GM19025 (cell line): ENCODE data around the gene TAGAP.

Experiments used
- ATAC-seq: cut with Tn5 transposase; IDR thresholded peaks from one replicate; pipeline ENCODE4 v1.9.1; 2021; ENCODE audit warnings: mild to moderate bottlenecking, low read depth, moderate library complexity; ENCODE audit not compliant: unreplicated experiment

TAGAP gene

DNA sequence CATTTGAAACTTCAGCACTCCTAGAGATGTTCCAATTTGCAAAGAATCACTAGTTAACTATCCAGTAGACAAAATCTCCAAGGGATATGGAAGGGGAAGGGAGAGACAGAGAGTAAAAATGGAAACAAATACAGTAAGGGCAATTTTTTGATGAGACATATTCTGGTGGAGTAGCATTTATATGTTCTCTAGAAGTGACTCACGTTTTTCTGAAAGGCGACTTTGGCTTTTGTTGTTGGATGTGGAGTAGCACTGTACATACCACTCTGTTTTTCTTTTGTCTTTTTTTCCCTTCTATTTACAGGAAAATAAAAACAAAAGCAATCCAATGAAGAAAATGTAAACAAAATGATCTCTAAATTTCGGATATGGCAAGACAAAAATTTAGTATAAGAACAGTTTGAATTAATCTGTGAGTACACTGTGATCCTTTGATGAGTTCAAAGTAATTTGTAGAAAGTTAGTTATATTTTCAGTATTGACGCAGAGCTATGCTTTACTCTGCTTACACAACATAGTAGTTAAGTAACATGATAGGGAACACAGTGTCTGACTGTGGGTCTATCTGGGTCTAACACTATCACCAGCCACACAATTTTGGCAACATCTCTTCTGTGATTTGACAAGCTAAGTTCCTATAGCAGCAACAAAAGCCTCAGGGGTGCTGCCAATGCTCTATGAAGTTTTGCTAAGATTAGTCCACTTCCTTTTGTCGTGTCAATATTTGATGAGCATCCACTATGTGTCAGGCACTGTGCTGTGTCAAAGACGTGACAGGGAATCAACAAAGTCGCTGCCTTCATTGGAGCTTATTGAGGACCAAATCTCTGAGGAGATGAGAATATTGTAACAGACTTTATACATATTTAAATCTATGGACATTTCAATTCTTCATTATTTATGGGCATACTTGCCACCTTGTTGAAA lies 27.3 kb upstream of the TAGAP start:
- no peak for ATAC-seq

DNA sequence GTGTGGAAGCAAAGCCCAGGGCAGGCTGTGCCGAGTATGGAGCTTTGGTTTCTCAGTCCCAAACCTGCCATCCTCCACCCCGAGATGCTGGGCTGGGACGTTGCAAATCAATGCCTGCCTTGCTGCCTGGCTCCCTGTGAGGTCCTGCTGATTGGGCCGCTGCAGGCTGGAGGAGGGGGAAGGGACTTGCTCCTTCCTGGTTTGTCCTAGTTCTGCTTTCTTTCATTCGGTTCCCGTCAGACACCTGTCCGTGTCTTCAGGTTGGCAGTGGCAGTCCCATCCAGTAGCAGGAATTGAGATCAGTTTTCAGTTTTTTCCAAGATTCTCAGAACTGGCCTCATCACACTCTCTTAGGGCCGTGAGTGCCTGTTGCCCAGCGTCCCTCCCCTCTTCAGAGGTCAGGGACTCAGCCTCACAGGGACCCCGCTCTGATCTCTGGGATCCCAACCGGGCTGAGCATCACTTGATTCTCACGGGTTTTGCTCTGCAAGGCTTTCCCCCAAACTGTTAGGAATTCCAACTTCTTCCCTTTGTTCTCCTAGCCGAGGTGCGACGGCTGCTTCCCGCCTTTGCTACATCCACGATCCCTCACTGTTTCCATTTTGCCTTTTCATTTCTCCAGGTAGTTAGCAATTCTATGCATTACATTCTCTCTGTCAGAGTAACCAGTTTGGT lies 24.2 kb upstream of the TAGAP start:
- no peak for ATAC-seq

DNA sequence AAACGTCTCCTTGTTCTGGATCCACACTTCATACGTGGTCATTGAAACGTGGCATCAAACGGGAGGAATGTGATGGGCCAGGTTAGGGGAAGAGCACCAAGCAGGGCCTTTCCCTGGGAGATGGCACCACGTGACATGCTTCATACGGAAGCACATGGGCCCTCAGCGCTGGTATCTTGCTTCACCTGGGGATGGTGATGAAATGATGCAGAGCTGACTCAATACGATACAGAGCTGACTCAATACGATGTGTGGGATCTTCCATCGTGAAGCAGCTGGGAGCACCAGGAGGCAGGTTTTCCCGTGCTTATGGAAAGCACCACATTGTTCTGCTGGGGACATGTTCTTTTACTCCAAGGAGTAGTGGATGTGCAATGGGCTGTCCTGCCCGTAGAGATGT lies 22.5 kb upstream of the TAGAP start:
- no peak for ATAC-seq

DNA sequence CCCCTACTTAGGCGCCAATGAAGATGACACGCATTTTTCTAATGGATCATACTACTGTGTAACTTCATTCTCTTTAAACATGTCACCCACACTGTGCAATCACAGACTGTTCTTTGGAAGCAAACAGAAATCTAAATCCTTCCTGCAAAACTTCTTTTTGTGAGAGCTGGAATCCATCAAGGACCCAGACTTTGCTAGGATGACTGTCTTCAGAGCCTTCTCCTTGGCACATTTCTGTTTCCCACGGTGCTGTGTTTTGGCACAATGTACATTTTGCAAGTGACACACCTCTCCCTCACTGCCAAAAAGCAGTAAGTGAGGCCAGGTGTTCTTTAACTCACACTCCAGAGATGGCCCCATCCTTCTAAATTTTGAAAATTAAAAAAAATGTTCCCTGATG lies 21.7 kb upstream of the TAGAP start:
- ATAC-seq = no peak

DNA sequence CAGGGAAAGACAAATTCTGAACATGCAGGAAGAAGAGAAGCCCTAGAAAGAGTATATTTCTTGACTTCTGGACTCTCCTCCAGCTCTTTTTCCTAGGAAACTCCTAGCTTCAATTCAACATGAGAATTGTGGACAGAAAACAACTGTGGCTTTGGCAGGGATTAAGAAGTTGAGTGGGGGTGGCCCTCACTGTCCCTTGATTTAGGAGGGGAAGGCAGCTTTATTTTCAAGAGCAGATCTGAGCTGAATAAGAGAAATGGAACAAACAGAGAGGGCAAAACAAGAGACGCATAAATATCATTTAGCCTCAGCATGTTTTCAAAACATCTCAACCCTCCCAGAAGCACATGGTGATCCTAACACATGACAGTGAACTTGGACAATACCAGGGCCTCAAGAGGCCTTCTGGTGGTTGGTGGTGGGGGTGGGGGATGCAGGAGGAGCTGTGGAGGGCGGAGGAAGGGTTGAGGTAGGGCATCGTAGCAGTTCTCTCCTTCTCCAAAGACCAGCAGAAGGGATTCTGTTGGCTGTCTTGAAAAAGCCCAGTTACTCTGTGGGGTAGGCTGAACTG lies 21.1 kb upstream of the TAGAP start:
- no peak for ATAC-seq

DNA sequence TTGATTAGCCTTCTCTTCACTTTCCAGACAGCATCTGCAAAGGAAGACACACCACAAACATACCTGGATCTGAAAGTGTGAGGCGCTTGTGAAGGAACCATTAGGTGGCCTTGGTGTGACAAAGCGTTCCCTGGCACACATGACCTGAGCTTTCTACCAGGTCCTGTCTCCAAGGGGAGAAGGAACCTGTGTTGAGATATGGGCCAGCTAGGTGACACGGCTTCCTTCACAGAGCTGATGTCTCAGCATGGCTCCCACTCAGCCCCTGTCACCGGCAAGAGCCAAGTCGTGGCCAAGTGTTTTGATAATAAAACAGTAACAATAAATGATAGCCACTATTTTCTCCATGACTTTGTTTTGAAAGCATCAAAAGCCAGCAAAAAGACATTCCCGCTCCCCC lies 20.3 kb upstream of the TAGAP start:
- ATAC-seq = no peak

DNA sequence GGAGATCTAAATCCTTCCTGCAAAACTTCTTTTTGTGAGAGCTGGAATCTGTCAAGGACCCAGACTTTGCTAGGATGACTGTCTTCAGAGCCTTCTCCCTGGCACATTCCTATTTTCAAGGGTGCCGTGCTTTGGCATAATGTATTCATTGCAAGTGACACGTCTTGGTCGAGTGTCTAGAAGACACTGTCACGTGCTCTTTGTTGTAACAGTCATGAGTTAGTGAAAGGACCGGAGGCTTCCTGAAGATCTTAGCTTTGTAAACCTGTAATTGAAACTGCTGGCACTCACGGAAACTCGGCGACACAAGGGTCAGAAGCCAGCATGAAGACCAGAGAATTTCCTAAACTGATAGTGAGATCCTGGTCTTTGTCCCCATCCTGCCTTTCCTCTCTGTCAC lies 19.7 kb upstream of the TAGAP start:
- ATAC-seq = no peak

DNA sequence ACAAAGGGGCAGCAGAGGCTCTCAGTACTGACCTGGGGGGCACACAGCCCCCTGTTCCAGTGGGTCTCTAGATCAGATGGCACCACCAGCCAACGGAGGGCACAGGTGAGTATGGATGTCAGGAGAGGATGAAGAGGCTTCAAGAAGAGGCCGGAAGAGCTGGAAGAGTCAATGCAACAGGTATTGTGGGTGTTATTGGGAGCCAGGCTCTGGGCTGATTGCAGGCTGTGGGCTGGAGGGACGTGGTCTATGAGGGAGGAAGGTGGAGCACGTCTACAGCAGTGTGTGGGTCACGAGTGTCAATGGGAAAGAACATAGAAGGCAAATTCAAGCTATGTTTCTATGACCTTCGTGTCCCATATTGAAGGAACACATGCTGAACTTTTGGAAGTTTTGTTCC lies 18.8 kb upstream of the TAGAP start:
- no peak for ATAC-seq

DNA sequence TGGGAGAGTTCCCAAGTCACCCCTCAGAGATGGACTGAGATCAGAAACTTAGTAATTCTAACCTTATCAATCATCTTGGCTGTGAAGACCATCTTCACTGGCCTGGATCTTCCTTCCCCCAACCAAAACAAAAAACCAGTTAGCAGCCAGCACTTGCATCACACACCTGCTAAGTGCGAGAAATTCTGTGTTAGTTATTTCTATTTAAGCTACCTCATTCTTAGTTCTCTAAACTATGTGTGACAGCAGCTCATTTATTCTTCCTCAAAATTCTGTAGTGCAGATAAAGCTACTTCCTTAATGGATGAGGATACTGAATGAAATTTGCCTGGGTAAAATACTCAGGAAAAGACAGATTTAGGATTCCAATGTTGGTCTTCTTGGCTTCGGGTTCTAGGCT lies 18.2 kb upstream of the TAGAP start:
- no peak for ATAC-seq

DNA sequence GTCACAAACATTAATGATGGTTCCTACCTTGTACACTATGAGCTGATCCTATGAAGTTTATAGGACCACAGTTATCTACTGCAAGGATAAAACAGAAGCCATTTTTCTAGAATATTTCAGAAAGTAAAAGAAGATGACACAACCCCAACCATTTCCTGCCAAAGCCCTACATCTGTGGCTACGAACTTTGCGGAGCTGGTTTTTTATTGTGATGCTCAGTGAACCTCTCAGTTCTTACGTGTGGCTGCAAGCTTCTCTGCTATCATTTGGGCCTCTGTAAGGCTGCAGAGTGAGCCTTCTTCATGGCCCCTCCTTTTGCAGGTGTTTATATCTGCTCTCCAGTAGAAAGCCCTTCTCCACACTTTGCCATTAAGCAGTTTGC lies 17.8 kb upstream of the TAGAP start:
- no peak for ATAC-seq

DNA sequence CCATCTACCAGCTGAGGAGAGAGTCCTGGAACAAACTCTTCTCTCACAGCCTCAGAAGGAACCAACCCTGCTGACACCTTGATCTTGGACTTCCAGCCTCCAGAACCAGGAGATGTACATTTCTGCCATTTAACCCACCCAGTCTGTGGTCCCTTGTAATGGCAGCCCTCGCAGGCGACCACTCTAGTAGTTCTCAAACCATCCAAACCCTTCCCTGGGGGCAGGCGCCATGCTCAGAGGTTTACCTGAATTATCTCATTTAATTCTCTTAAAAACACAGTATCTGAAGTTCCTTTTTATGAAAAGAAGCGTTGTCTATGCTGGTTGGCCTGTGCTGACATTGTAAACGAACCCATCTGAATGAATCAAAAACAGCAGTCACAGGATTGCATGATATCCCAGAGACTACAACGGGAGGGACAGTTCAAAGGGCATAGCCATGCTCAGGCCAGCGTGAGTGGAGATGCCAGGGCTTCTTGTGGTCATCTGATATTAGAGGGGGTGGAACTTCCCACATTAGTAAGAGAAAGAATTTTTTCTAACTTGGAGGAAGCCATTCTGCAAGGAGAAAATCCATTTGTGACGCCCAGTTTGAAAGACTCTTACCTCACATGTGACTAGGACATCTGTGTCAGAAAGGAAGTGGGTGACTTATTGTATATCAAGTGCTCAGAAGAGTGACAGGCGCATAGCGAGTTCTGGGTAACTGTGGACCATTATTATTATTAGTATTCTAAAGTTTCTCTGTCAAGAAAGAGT lies 17.2 kb upstream of the TAGAP start:
- no peak for ATAC-seq

DNA sequence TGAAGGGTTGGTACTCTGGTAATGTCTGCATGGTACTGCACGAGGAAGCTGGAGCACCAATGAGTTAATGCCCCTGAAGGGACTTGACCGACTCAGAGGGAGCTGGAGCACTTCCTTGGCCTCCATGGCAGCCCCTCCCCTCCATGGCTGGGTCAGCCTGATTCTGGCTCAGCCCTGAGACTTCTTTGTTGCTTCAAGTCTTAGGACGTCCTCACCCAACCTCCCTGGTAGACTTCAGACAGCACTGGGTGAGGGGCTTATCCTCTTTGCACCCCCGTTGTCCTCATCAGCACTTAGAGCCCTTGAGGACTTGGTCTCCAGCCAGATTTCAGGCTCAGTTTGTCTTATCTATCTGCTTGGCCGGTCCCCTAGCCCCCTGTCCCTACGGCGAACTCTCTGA lies 16.4 kb upstream of the TAGAP start:
- ATAC-seq = no peak

DNA sequence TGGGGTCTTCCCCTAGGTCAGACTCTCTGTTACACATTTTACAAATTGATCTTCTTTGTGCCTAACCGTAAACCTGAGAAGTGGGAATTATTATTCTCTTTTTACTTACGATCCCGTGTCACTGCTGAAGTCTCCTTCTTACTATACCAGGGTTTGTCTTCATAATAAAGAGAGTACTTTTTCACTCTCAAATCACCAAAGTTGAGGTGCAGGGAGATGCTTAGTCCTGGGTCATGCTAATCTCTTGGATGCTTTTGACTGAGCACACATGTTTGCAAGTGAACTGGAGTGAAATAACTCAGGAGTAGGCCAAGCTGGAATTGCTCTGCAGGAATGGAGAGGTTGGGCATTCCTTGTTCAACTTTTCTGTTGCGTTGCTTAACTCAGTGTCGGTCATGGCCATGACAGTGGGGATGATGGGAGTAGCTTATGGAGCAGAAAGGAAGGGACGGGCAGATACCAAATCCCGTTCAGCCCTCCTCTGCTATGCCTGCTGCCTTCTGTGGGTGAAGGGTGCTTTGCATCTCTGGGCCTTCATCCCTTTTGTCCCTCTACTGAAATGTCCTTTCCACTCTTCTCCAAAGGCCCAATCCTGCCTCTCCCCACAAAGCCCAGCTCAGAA lies 15.2 kb upstream of the TAGAP start:
- ATAC-seq = no peak

DNA sequence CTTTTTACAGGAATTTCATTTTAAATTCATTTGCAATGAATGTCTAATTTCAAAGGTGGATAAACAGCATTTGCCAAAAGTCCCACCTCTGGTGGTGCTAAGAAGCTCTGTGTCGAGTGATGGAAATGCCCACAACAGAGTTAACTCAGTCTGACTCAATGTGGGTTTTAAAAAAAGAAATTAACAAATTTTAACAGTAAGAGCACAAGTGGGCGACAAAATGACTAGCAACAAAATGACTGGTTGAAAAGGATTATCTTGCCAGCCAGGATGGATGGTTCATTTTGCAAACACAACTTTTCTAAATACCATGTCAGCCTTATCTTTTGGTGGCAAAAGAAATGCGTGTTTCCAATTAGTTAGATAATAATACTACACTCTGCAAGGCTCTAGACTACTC lies 14.3 kb upstream of the TAGAP start:
- no peak for ATAC-seq

DNA sequence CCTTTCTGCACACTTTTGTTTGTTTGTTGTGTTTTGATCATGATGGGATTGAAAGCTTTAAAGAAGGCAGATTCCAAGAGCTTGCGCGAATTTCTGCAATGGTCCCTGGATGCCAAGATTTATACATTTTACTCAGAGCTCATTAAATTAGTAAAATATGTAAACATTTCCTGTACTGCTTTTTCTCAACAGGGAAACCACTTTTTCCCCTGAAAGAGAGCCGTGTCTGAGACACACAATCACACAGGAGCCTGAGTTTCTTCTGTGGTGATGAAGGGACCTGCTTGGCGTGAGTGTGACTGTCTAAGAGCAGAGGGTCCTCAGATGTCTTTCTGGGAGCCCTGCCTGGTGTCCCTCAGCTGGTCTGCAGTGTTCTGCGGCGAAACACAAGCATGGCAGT lies 12.1 kb upstream of the TAGAP start:
- no peak for ATAC-seq

DNA sequence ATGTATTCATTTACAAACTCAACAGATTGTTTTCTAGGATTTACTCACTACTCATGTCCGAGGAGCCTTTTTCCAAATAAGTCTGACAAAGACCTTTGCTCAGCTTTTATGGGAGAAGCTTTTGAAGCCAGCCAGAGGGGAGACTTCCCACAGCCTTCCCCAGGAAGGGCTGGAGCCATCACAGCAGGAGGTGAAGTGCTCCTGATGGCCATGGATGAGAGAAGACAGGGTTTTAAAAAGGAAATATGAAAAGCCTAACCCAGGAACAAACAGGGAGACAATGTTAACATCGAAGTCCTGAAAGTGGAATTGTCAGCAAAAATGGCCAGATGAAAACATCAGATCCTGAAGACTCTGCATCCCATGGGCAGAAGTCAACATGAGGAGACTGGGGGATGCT lies 11.6 kb upstream of the TAGAP start:
- ATAC-seq = no peak

DNA sequence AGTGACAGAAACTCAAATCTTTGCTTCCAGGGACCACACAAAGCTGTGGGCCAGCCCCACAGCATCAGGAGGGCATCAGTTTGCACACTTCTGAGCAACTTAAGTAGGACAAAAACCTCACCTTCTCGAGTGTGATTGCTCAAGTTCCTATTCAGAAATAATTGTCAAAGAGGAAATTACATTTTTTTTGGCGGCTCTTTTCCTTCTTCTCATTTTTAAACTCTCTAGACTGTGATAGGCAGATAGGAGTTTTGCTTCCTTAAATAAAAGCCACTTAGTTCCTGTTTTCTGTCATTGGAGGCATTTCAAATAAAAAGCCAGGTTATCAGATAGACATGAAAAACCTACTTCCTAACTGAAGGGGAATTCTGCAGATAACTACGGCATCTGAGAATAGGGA lies 11.2 kb upstream of the TAGAP start:
- no peak for ATAC-seq

DNA sequence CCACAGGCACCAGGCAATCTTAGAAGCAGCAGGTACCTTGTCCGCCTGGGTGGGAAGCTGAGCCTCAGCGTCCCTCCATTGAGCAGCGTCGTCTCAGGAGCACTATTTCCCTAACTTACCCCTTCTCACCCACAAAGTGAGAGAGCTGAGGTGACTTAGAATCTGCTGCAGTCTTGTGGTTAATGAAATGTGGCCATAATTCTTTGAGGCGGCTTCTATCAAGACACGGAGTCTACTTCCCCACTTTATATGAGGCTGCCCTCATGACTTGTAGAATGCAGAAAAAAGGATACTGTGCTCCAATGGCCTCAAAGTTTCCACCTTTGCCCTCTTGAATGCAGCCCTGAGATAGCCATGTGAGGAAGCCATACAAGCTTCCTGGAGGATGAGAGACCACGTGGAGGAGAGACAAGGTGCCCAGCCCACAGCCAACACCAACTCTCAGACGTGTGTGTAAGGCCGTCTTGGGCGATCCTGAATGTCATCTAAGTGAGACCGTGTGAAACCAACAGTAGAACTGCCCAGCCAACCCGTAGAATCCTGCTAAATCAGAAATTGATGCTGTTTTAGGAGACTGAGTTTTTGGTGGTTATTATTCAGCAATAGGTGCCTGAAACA lies 9.1 kb upstream of the TAGAP start:
- ATAC-seq = no peak

DNA sequence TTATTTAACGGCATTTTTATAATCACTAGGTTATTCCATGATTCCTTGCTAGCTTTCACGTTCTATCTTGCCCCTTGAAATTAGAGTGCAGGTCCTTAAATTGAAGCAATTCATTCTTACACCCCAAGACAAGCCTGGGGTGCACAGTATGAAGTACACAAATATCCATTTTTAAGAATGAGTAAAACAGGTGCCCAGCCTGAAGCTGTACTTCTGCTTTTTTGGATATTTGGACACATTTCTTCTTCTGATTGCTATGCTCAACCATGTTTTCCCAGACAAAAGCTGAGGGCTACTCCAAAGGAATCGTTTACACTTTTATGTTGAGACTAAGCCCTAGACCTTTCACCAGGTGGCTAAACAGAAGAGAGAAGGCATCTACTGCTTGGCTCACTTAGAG lies 7.9 kb upstream of the TAGAP start:
- no peak for ATAC-seq
